GM11168 (cell line): ENCODE data around the gene XRRA1.
"Not testable (repeated sequence)": the region's sequence is repeated elsewhere in the genome, so short reads cannot be mapped to it uniquely, and the experiment has no call there.

Experiments
- in situ Hi-C: fragments of 300-500 bp; cut with MboI; formaldehyde crosslinking; loops from one replicate; pipeline ENCODE4 v1.12.0; 2022; ENCODE audit warnings: low sequenced_read_pairs; ENCODE audit not compliant: unreplicated experiment

XRRA1 gene

GRCh38 chr11:74839971-74840370, 108.9 kb downstream of the XRRA1 start:
- in situ Hi-C loops, result no loop called here

- in situ Hi-C loops, result no loop called here
These were observed 109.4 kb downstream of the XRRA1 start for GRCh38 chr11:74839446-74839845.

GRCh38 chr11:74838188-74838587, 110.7 kb downstream of the XRRA1 start:
- in situ Hi-C loops, result no loop called here

GRCh38 chr11:74837191-74837590, 111.7 kb downstream of the XRRA1 start:
- in situ Hi-C loops, result no loop called here

GRCh38 chr11:74826901-74827300, 122.0 kb downstream of the XRRA1 start:
- in situ Hi-C loops, result no loop called here

- in situ Hi-C loops, result not testable (repeated sequence)
These were observed 123.3 kb downstream of the XRRA1 start for GRCh38 chr11:74825596-74825995.

- in situ Hi-C loops, result no loop called here
These were observed 124.5 kb downstream of the XRRA1 start for GRCh38 chr11:74824285-74824982.

GRCh38 chr11:74822170-74822569, 126.7 kb downstream of the XRRA1 start:
- in situ Hi-C loops, result no loop called here

GRCh38 chr11:74820763-74821162, 128.1 kb downstream of the XRRA1 start:
- in situ Hi-C loops, result no loop called here

GRCh38 chr11:74819400-74819799, 129.5 kb downstream of the XRRA1 start:
- in situ Hi-C loops, result no loop called here

- in situ Hi-C loops, result no loop called here
These were observed 130.5 kb downstream of the XRRA1 start for GRCh38 chr11:74818283-74818946.

GRCh38 chr11:74816664-74817063, 132.2 kb downstream of the XRRA1 start:
- in situ Hi-C loops, result no loop called here

GRCh38 chr11:74815966-74816365, 132.9 kb downstream of the XRRA1 start:
- in situ Hi-C loops, result no loop called here

- in situ Hi-C loops, result no loop called here
These were observed 139.1 kb downstream of the XRRA1 start for GRCh38 chr11:74809801-74810200.

GRCh38 chr11:74806267-74806666, 142.6 kb downstream of the XRRA1 start:
- in situ Hi-C loops, result no loop called here

GRCh38 chr11:74791333-74792100, 157.4 kb downstream of the XRRA1 start:
- in situ Hi-C loops, result no loop called here
